Caco-2 (cell line): ENCODE data around the gene CDK14. TPM values are rescaled to one million over a fixed set of nuclear protein-coding genes. Genes with fewer than 3 reads are reported as not detected.

Experiments
- BruUV-seq: library from RNA; stranded (reverse); fragments of 400-500 nt; replicated peaks from 2 replicates; lab custom pipeline; 2021; lab: Mats Ljungman, UMichigan
- CTCF ChIA-PET: fragments of 300-600 bp; sonication (Branson Sonifier 250); formaldehyde crosslinking; loops from one replicate; lab custom pipeline; 2022; ENCODE audit warnings: antibody characterized with exemption; lab: Charles Lee
- POLR2A ChIA-PET: fragments of 300-600 bp; sonication (Branson Sonifier 250); formaldehyde crosslinking; loops from one replicate; lab custom pipeline; 2022; ENCODE audit warnings: antibody characterized with exemption; lab: Charles Lee
- DNase-seq, 2 experiments: peaks; one replicate each; pipeline versions ENCODE4 v3.0.0 to v3.0.0-alpha.2; 2020 to 2022
- H3K27me3 ChIP-seq: replicated peaks from 2 replicates; pipeline ENCODE4 v1.6.0; 2011; ENCODE audit warnings: low read length; ENCODE audit not compliant: control insufficient read depth, insufficient read depth
- H3K36me3 ChIP-seq: 2 replicates; pipeline ENCODE4 v1.5.1; 2011; ENCODE audit warnings: low read length; ENCODE audit not compliant: control insufficient read depth, insufficient read depth
- H3K4me1 ChIP-seq: fragments of 250-450 bp; sonication (Bioruptor Pico); 2 replicates; pipeline ENCODE4 v1.5.1; 2020; ENCODE audit warnings: mild to moderate bottlenecking
- H3K4me3 ChIP-seq: 2 replicates; pipeline ENCODE4 v1.5.1; 2011; ENCODE audit warnings: low read depth, mild to moderate bottlenecking, control low read depth, low read length
- H3K9me3 ChIP-seq: fragments of 250-450 bp; sonication (Bioruptor Pico); 2 replicates; pipeline ENCODE4 v1.5.1; 2020; ENCODE audit warnings: mild to moderate bottlenecking, moderate library complexity
- H3K27ac Mint-ChIP-seq: one replicate; pipeline ENCODE4 v1.8.0; 2022; ENCODE audit warnings: mixed read lengths; ENCODE audit not compliant: unreplicated experiment
- H3K27me3 Mint-ChIP-seq: one replicate; pipeline ENCODE4 v1.8.0; 2022; ENCODE audit warnings: mixed read lengths; ENCODE audit not compliant: insufficient read depth, unreplicated experiment
- H3K36me3 Mint-ChIP-seq: one replicate; pipeline ENCODE4 v1.8.0; 2022; ENCODE audit warnings: mild to moderate bottlenecking, mixed read lengths; ENCODE audit not compliant: insufficient read depth, unreplicated experiment
- H3K4me1 Mint-ChIP-seq: one replicate; pipeline ENCODE4 v1.8.0; 2022; ENCODE audit warnings: low read depth, mixed read lengths; ENCODE audit not compliant: unreplicated experiment
- H3K4me3 Mint-ChIP-seq: one replicate; pipeline ENCODE4 v1.8.0; 2022; ENCODE audit warnings: mild to moderate bottlenecking, moderate library complexity, mixed read lengths; ENCODE audit not compliant: unreplicated experiment
- H3K9me3 Mint-ChIP-seq: one replicate; pipeline ENCODE4 v1.8.0; 2022; ENCODE audit warnings: mixed read lengths; ENCODE audit not compliant: unreplicated experiment
- intact Hi-C: fragments of 100-400 bp; cut with micrococcal nuclease; formaldehyde crosslinking; loops from one replicate; pipeline ENCODE4 v1.10.0; 2022; ENCODE audit not compliant: unreplicated experiment
- total RNA-seq: library from RNA; stranded (reverse); gene quantifications from 2 replicates; pipeline ENCODE4 v1.2.3, GENCODE V29; 2022
- TF ChIP-seq, protein P1 (sequence below), 2 experiments: fragments of 200-600 bp in 1 of 2; IDR thresholded peaks; 1 replicate in 1 of 2; 2 replicates in 1 of 2; pipeline versions ENCODE4 v1.5.1 to v1.8.0; 2011 to 2022; ENCODE audit warnings: antibody characterized with exemption in 1 of 2, control low read depth in 1 of 2, inconsistent platforms in 1 of 2, low read depth in 1 of 2, low read length in 1 of 2, mild to moderate bottlenecking in 1 of 2, moderate library complexity in 1 of 2; ENCODE audit not compliant: insufficient read depth in 1 of 2, severe bottlenecking in 1 of 2, unreplicated experiment in 1 of 2

CDK14 gene
- total RNA-seq, 1 experiment from 2014 or later, result 18.2 TPM

DNA sequence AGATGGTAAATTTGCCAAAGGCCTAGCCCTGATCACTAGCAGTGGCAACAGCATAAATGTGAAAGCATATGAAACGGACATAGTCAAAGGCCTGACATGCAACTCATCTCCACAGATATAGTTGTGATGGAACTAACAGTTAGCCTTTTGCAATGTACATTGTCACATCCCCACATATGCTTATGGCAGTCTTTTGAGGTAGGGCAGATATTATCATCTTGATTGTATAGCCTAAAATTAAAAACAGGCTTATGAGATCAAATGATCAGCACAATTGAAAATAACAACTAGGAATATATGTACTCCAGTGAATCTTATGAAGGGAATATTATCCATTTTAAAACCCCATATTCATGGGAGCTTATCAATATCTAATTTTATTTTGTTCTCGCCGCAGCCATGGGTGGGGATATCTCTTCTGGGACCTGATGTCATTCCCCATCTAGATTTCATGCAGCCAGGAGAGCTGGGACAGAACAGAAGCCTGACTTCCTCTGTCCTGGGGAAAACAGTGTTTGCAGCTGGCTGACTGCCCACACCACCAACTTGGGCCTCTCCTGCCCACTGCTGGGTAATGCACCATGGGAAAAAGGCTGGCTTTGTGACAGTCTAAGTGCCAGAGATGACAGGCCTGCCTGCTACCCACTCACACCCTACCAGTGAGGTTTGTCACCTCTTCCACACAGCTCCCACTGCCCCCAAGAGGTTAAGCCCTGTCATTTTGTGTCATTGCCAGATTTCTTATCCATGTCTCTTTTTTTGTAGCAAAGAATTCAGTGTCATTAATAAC, 487.9 kb downstream of the CDK14 start:
- DNase-seq, result no peak
- POLR2A ChIA-PET, result no interaction called here
- H3K36me3 Mint-ChIP-seq, result no peaks in the 10 kb centered on the region
- intact Hi-C loops, result no loop called here
- H3K27me3 ChIP-seq, result no peaks in the 10 kb centered on the region
- H3K9me3 ChIP-seq, result no peaks in the 10 kb centered on the region
- H3K4me3 ChIP-seq, result no peak overlapping the region
- CTCF ChIA-PET, result no interaction called here
- TF ChIP-seq, protein P1, sequence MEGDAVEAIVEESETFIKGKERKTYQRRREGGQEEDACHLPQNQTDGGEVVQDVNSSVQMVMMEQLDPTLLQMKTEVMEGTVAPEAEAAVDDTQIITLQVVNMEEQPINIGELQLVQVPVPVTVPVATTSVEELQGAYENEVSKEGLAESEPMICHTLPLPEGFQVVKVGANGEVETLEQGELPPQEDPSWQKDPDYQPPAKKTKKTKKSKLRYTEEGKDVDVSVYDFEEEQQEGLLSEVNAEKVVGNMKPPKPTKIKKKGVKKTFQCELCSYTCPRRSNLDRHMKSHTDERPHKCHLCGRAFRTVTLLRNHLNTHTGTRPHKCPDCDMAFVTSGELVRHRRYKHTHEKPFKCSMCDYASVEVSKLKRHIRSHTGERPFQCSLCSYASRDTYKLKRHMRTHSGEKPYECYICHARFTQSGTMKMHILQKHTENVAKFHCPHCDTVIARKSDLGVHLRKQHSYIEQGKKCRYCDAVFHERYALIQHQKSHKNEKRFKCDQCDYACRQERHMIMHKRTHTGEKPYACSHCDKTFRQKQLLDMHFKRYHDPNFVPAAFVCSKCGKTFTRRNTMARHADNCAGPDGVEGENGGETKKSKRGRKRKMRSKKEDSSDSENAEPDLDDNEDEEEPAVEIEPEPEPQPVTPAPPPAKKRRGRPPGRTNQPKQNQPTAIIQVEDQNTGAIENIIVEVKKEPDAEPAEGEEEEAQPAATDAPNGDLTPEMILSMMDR (IDR thresholded peaks at IDR 0.05; ENCODE audit: insufficient read depth in 1 of 2, low read depth in 1 of 2, low read length in 1 of 2, severe bottlenecking in 1 of 2, unreplicated experiment in 1 of 2), result no peak
- no peaks in the 10 kb centered on the region for H3K27me3 Mint-ChIP-seq
- no TSS peak for BruUV-seq
- no peak overlapping the region for H3K4me3 Mint-ChIP-seq
- H3K27ac Mint-ChIP-seq, result no peak overlapping the region
- no peaks in the 10 kb centered on the region for H3K36me3 ChIP-seq
- no peaks in the 10 kb centered on the region for H3K4me1 ChIP-seq
- no peaks in the 10 kb centered on the region for H3K4me1 Mint-ChIP-seq
- no peaks in the 10 kb centered on the region for H3K9me3 Mint-ChIP-seq

DNA sequence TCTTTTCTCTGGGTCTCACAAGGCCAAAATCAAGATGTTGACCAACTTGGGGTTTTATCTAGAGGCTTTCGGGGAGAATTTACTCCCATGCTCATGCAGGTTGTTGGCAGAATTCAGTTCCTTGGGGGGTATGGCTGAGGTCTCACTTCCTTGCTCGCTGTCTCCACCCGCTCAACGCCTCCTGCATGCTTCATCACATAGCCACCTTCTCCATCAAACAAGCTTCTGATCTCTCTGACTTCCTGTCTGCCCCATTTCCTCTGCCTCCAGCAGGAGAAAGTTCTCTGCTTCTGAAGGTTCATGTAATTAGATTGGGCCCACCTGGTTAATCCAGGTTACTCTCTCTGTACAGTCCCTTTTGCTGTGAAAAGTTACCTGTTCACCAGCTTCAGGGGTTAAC, 489.1 kb downstream of the CDK14 start:
- H3K4me3 Mint-ChIP-seq, result no peak overlapping the region
- DNase-seq, result no peak
- TF ChIP-seq, protein P1 (IDR thresholded peaks at IDR 0.05; ENCODE audit: insufficient read depth in 1 of 2, low read depth in 1 of 2, low read length in 1 of 2, severe bottlenecking in 1 of 2, unreplicated experiment in 1 of 2), result no peak
- Histone ChIP-seq H3K27me3 (no peaks in the 10 kb centered on the region), H3K9me3 (no peaks in the 10 kb centered on the region), H3K36me3 (no peaks in the 10 kb centered on the region), H3K4me1 (no peaks in the 10 kb centered on the region), H3K4me3 (no peak overlapping the region)
- no peaks in the 10 kb centered on the region for H3K4me1 Mint-ChIP-seq
- CTCF ChIA-PET, result no interaction called here
- POLR2A ChIA-PET, result no interaction called here
- intact Hi-C loops, result loop anchor here (5.0 kb wide), 1 partner anchor 552 kb away; no protein-coding TSS in a partner anchor
- H3K36me3 Mint-ChIP-seq, result no peaks in the 10 kb centered on the region
- H3K9me3 Mint-ChIP-seq, result no peaks in the 10 kb centered on the region
- no peaks in the 10 kb centered on the region for H3K27me3 Mint-ChIP-seq
- H3K27ac Mint-ChIP-seq, result no peak overlapping the region
- BruUV-seq, result no TSS peak

- TF ChIP-seq, protein P1 (IDR thresholded peaks at IDR 0.05; ENCODE audit: insufficient read depth in 1 of 2, low read depth in 1 of 2, low read length in 1 of 2, severe bottlenecking in 1 of 2, unreplicated experiment in 1 of 2), result no peak
- intact Hi-C loops, result loop anchor here (5.0 kb wide), 1 partner anchor 551 kb away; no protein-coding TSS in a partner anchor
- Mint-ChIP-seq H3K27ac (no peak overlapping the region), H3K9me3 (no peaks in the 10 kb centered on the region), H3K4me1 (no peaks in the 10 kb centered on the region), H3K27me3 (no peaks in the 10 kb centered on the region), H3K36me3 (no peaks in the 10 kb centered on the region), H3K4me3 (no peak overlapping the region)
- Histone ChIP-seq H3K4me1 (no peaks in the 10 kb centered on the region), H3K4me3 (no peak overlapping the region), H3K36me3 (no peaks in the 10 kb centered on the region), H3K9me3 (no peaks in the 10 kb centered on the region), H3K27me3 (no peaks in the 10 kb centered on the region)
- ChIA-PET POLR2A (no interaction called here), CTCF (interaction anchor here (0.7 kb wide), 1 partner anchor 143 kb away, joined by 3 read pairs; no protein-coding TSS in a partner anchor)
- no TSS peak for BruUV-seq
- DNase-seq, result no peak
Measured at GRCh38 chr7:91086200-91086599, 490.1 kb downstream of the CDK14 start.
